Putamen (tissue), 1 donor: Measurements from ENCODE around the gene OR7C2.

ENCODE experiments used
- DNase-seq: peaks from one replicate; pipeline ENCODE4 v3.0.0-alpha.2; 2016; ENCODE audit warnings: low spot score

Gene OR7C2

DNA sequence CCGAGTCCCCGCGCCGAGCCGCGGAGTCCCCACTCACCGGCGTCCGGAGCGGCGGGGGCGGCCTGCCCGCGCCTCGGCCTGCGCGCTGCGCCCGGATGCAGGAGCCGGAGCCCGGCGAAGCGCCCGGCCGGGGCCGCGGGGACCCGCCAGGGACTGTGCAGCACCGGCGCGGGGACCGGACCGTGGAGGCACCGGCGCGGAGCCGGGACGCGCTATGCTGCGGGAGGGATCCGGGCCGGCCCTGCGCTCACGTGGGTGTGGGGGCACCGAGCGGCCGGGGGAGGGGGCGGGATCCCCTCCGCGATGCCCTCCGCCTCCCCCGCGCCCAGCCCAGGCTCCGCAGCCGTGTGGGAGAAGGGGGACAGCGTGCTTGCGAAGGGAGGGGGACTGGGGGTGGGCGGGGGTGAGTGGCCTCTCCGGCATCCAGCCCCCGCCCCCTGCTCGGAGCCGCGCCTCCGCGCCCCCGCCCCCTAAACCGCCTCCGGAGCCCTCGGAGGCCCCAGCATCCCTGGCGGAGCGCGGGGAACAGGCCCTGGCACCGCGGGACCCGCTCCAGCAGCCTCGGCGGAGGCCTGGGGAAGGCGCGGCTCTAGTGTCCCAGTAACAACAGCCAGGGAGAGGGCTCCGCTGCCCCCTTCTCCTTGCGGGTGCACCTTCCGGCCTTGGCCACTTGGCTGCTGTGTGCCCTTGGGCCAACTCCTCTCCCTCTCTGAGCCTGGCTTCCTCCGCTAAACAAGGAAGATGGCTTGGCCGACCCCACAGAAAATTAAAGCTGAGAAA lies 38.4 kb downstream of the OR7C2 start, which contains the start of gene SLC1A6:
SLC1A6 (minus strand) TSS at position 389 of the 780 bp plus-strand sequence. CDS start 6,954 bp downstream, outside the sequence.
- DNase-seq: no peak

- DNase-seq: no peak
These were observed 43.8 kb downstream of the OR7C2 start for GRCh38 chr19:14985133-14985532.
